ENCODE data around the gene BATF. TPM values are rescaled to one million over a fixed set of nuclear protein-coding genes. Genes with fewer than 3 reads are reported as not detected.

Gene BATF
- total RNA-seq, 1 donor = not detected

DNA sequence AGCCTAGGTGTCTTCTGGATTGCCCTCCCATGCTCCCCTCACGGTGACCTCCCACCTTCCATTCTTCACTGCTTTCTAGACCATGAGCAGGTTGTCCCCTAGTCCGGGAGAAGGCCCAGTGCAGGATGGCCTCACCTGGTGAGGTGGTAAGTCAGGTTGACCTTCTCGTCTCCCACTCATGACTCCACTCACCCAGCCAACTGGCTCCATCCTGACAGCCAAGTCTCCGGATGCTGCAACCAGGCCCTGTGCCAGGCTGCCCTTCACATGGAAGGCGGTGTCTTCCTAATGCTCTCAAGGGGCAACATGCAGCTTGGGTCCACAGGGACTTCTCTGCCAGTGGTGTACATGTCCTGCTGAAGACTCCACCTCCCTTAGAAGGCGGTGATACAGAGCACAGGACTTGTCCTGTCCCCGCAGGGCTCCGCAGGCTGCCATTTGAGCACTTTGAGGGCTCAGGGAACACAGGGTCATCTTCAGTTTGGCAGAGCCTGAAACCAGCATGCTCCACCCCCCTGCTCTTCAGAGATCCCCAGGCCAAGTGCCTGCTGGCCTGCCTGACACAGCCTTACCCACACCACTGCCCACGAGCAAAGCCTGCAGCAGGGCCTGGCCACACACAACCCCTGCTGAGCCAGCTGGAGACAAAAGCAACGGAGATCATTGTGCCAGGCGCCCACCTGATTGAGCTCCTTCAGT lies 25.4 kb downstream of the BATF start:
- TF ChIP-seq, protein P1, sequence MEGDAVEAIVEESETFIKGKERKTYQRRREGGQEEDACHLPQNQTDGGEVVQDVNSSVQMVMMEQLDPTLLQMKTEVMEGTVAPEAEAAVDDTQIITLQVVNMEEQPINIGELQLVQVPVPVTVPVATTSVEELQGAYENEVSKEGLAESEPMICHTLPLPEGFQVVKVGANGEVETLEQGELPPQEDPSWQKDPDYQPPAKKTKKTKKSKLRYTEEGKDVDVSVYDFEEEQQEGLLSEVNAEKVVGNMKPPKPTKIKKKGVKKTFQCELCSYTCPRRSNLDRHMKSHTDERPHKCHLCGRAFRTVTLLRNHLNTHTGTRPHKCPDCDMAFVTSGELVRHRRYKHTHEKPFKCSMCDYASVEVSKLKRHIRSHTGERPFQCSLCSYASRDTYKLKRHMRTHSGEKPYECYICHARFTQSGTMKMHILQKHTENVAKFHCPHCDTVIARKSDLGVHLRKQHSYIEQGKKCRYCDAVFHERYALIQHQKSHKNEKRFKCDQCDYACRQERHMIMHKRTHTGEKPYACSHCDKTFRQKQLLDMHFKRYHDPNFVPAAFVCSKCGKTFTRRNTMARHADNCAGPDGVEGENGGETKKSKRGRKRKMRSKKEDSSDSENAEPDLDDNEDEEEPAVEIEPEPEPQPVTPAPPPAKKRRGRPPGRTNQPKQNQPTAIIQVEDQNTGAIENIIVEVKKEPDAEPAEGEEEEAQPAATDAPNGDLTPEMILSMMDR (IDR thresholded peaks at IDR 0.05; ENCODE audit: insufficient read depth, low read length) = no peak
- DNase-seq (ENCODE audit: low read depth) = no peak

DNA sequence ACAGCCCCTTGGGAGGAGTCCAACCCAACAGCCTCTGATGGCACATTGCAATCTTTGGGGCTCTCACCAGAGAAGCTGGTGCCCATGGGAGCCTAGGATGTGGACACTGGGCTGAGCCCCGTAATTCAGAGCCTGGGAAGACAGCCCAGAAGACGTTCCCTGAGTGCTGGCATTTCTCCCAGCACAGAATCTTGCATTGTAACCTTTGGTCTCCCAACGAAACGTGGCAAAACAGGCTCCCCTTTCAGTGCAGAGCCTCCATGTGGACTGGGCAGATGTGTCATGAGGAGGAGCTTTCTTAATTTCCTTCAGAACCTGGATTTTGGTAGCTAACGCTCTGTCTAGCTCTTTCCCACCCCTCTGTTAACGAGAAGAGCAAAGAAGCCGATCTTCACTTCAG lies 26.3 kb downstream of the BATF start:
- peak; percentile 47 for DNase-seq (ENCODE audit: low read depth)
- no peak overlapping the region for H3K4me3 ChIP-seq (ENCODE audit: low read depth, low read length)
- TF ChIP-seq, protein P1 (IDR thresholded peaks at IDR 0.05; ENCODE audit: insufficient read depth, low read length) = no peak

More for the DNA sequence above, 25.4 kb downstream of the BATF start:
- H3K4me3 ChIP-seq (ENCODE audit: low read depth, low read length) = no peak overlapping the region

DNA sequence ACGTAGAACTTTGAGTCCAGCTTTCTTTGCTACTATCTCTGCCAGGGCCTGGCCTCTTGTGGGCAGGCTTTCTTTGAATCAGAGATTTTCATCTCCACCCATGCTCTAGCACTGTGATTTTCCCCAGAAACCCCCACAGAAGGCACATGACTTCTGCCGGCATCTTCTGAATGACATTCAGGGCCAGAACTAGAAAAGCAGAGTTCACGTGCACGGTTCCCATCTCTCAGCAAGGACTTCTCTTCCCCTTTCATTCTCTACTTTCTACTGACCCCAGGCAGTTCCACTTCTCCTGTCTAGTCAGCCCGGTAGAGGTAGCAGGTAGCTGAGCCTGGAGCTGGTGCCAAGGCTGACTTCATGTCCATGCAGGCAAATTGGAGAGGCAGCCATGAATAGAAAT lies 26.9 kb downstream of the BATF start:
- TF ChIP-seq, protein P1 (IDR thresholded peaks at IDR 0.05; ENCODE audit: insufficient read depth, low read length) = no peak
- DNase-seq (ENCODE audit: low read depth) = no peak
- H3K4me3 ChIP-seq (ENCODE audit: low read depth, low read length) = no peak overlapping the region

DNA sequence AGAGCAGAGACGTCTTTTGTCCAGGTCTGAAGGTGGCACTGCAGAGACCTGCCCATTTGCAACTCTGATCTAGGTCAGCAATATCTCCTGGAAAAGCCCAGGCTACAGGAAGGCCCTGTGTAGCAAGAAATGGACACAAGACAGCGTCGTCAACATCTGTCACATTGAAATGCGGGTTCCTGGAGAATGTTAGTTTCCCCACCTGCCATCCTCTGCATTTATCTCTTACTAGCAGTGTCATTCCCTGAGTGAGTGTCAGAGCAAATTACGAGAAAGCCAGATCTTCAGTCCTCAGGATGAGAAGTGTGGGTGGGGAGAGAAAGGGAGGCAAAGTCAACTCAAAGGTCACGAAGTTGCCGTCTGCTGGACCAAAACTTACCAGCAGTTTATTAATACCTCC lies 28.8 kb downstream of the BATF start:
- no peak overlapping the region for H3K4me3 ChIP-seq (ENCODE audit: low read depth, low read length)
- TF ChIP-seq, protein P1 (IDR thresholded peaks at IDR 0.05; ENCODE audit: insufficient read depth, low read length) = no peak
- no peak for DNase-seq (ENCODE audit: low read depth)

DNA sequence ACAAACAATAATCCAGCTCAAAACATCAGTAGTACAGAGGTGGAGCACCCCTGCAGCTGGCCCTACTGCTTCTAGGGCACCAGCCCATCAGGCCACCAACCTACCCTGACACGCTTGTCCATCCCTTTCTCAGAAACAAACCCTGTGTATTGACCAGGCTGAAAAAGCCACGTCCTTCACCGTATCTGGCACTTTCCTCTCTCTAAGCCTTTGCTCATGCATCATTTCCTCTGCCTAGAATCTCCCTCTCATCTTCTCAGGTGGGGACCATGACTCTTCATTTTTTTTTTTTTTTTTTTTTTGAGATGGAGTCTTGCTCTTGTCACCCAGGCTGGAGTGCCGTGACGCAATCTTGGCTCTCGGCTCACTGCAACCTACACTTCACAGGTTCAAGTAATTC lies 30.9 kb downstream of the BATF start:
- TF ChIP-seq, protein P1 (IDR thresholded peaks at IDR 0.05; ENCODE audit: insufficient read depth, low read length) = no peak
- DNase-seq (ENCODE audit: low read depth) = no peak
- H3K4me3 ChIP-seq (ENCODE audit: low read depth, low read length) = no peak overlapping the region

DNA sequence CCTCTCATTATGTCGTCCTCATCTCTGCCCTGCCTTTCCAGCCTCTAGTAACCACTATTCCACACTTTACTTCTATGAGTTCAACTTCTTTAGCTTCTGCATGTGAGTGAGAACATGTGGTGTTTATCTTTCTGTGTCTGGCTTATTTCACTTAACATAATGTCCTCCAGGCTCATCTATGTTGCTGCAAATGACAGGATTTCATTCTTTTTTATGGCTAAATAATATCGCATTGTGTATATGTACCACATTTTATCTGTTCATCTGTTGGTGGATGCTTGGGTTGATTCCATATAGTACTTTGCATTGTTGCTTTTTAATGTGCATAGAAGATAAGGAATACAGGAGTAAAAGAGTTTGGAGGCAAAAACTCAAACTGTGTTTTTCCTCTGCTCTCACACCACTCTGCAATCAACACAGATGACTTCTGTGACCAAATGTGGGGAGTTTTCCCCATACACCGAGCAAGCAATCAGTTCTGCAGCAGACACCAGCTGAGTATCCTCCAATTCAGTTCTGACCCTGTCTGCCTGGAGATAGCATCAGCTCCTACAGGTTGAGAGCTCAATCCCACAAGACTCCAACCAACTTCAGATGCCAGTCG lies 31.6 kb downstream of the BATF start:
- DNase-seq (ENCODE audit: low read depth) = no peak
- TF ChIP-seq, protein P1 (IDR thresholded peaks at IDR 0.05; ENCODE audit: insufficient read depth, low read length) = no peak
- H3K4me3 ChIP-seq (ENCODE audit: low read depth, low read length) = no peak overlapping the region
